ENCODE measurements around the gene PHYH. TPM values are rescaled to one million over a fixed set of nuclear protein-coding genes. Genes with fewer than 3 reads are reported as not detected.
"Not testable (repeated sequence)": the region's sequence is repeated elsewhere in the genome, so short reads cannot be mapped to it uniquely, and the experiment has no call there.

Gene PHYH
- total RNA-seq, result 11.6 and 14.4 TPM in 2 replicates

DNA sequence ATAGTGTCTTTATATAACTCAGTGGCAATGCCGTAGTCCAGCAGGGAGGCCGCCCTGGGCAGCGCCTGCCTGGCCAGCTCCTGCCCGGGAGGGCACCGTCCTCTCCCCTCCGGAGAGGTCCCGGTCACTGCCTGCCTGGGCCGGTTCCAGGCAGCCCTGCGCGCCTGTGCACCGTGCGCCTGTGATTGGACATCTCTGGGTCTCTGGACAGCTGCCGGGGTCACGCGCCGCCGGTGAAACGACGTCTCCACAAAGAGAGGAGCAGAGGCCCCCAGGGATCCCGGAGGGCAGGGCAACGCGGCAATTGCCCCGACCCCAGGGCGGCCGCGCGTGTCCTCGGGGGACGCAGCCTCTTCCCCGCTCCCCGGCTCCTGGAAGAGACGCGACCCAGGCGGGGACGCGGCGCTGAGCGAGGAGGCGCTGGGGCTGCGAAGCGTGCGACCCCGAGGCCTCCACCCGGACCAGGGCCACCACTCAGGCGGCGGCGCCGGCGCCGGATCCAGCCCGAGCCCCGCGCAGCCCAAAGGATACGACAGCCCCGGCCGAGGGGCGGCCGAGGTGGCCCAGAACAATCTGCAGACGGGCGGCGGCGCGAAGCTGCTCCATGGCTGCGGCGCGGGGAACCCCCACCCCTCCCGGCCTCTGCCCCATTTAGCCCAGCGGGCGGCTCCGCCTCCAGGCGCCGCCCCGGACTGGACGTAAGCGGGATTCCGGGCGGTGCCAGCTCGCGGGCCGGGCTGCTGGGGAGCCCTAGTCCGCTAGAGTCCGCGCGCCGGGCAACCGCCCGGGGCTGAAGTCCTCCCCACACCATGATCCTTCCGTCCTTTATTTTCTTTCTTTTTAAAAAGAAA, at the start of gene PHYH:
PHYH (minus strand) TSS at position 628 of the 851 bp plus-strand sequence; CDS start at position 606, 22 bp downstream.
- intact Hi-C loops (cut with micrococcal nuclease), result loop anchor here (1.0 to 5.0 kb wide), 2 partner anchors 48 to 288 kb away; partner anchors contain the start of gene PRPF18

DNA sequence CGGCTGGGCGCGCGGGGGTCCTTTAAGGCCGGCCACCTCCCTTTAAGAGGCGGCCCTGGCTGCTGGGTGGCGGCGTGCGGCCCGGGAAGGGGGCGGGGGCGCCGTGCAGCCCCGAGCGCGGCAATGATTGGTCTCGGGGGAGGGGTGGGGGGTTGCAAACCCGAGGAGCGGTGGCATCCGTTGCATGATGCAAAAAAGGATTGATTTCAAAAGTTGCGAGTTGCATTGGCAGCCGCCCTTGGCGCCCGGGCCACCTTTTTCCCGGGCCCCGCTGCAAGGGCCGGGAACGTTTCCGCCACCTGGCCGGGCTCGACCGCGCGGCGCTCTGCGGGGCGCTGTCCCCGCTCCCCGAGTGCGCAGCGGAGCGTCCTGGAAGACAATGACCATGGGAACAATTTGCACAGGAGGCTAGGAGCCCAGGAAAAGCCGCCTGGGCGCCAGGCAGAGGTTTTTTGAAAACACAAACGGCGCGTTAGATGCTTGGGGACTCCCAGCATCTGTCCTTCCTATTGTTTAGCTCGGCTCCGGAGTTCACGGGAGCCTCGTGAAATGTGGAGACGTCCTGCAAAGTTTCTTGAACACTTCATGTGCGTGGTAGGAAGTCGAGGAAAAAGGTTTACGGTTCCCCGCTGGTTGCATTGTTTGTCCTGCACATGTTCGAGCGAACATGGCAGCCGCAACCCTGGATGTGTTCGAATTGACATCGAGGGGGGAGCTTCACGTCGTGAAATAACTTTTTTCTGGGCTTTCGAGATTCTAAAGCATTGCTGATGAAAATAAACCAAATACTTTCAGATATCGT, 48.6 kb upstream of the PHYH start, which contains the start of gene SEPHS1:
SEPHS1 (minus strand) TSS at position 78 of the 802 bp plus-strand sequence. CDS start 3,343 bp downstream, outside the sequence.
- intact Hi-C loops (cut with micrococcal nuclease), result loop anchor here (1.0 to 5.0 kb wide), 3 partner anchors 187 to 1216 kb away; partner anchors contain the start of genes MCM10 and OPTN

DNA sequence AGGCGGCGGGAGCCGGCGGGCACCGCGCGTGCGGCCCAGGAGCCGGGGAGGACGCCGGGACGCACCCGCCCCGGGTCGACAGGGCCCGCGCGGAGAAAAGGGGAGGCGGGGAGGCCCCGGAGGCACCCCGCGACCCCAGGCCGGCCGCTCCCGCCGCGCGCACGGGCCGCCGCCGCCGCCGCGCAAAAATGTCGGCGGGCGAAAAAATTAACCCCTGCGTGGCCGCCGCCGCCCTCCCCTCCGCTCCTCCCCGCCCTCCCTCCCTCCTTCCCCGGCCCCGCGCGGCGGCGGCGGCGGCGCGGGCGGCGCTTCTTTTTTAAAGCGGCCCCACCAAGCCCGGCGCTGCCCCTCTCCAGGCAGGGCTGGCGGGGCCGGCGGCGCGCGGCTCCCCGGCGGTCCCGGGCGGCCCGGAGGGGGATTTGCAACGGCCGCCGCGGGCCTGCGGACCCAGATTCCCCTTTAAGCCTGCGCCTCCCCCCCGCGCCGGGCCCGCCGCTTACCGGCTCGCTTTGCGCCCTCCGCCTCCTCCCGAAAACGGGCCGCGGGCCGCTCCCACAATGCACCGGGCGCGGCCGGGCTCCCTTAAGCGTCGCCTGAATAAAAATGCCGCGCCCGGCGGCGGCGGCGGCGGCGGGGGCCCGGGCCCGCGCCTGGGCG, 47.8 kb upstream of the PHYH start:
- intact Hi-C loops (cut with micrococcal nuclease), result loop anchor here (1.0 to 5.0 kb wide), 4 partner anchors 47 to 1215 kb away; partner anchors contain the start of genes MCM10, OPTN and PHYH

DNA sequence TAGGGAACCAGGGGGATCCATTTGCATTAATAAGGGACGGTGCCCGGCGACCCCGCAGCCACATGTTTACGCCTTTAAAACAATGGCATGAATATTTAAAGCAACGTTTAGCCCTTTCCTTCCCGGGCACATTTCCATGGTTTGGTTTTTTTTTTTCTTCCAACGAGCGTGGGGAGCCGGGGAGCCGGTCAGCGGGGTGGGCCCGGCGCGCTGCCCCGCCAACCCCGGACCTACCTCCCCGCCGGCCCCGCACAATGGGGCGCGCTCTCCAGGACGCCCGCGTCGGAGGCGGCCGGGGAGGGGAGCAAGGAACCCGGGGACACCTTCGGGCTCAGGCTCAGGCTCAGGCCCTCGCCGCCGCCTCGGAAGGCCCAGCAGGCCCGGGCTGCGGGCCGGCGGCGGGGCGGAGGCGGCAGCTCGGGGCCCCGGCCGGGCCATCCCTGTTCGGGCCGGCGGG, 47.2 kb upstream of the PHYH start:
- intact Hi-C loops (cut with micrococcal nuclease), result loop anchor here (1.0 to 5.0 kb wide), 3 partner anchors 47 to 1215 kb away; partner anchors contain the start of genes OPTN and PHYH

DNA sequence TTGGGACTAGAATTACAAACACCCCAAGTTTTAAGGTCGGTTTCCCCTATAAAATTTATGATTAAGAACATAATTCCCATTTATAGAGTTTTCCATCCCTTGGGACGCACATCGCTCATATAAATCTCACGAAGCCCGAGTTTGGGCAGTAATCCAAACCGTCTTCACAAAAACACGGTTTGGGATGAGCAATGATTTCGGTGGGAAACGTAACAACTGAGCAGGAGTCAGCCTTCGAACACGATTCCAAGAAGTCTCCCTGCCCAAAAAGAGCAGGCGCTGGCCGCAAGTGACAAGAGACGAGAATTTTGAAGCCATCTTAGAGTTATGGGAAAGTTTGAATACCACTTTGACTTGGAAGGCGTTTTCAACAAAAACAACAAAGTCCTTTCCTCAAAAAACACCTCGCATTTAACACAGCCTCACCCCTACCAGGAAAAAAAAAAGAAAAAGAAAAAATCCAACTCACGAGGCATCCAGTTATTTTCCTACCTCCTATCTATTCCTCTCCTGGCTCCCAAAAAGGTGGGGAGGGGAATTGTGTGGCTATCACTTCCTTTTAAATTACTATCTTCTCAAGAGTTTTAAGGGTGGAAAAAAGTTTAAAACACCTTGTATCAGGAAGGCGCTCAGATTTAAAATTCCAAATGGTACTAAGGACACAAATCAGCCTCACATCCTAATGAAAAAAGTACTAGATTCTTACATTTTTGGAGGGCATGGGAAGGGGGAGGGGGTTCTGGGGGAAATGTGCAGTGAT, 46.6 kb upstream of the PHYH start:
- intact Hi-C loops (cut with micrococcal nuclease), result loop anchor here (1.0 to 5.0 kb wide), 3 partner anchors 46 to 1214 kb away; partner anchors contain the start of genes OPTN and PHYH

DNA sequence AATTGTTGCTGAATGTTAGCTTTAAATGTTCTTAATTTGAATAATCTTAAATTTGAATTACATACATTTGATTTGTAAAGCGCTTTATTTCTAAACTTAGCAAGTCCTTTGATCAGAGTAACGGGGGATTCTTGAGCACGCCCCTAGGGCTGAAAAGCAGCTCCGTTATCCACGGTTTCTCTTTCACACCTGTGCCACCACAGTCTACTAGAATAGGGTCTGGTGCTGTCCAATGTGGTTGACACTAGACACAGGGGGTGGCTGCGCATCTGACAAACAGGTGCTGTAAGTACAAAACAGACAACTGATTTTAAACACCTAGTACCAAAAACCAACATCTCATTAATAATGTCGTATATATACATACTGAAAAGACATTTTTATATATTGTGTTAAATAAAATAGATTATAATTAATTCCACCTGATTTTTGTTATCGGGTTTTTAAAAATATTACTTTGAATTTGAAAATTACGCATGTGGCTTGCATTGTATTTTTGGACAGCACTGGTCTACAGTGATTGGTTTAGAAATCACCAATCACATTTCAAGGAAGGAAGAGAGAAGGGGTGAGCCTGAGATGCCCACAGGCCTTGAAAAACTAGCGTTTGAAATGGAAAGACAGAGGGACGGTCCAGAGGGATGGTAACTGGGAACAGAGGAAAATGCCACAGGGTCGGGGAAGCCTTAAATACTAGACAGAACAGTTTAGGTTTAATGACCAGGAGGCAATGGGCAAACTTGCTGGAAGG, 40.9 kb upstream of the PHYH start:
- intact Hi-C loops (cut with micrococcal nuclease), result no loop called here

DNA sequence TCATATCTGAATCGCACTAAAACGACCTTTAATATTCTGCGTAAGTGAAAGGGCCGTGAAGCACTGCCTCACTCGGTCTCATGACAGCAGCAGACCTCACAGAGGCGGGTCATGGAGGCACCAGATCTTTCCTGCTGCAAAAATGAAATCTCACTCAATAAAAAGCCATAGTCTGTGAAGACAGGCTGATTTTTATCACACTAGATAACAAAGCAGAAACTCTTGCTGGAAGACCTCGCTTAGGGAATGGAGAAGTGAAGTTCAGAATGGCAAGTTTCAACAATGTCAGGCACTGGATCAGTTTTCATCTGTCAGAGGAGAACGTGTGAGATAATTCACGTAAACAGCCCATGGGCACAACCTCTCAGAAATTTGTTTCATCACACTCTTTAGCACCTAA, 40.2 kb upstream of the PHYH start:
- intact Hi-C loops (cut with micrococcal nuclease), result no loop called here

DNA sequence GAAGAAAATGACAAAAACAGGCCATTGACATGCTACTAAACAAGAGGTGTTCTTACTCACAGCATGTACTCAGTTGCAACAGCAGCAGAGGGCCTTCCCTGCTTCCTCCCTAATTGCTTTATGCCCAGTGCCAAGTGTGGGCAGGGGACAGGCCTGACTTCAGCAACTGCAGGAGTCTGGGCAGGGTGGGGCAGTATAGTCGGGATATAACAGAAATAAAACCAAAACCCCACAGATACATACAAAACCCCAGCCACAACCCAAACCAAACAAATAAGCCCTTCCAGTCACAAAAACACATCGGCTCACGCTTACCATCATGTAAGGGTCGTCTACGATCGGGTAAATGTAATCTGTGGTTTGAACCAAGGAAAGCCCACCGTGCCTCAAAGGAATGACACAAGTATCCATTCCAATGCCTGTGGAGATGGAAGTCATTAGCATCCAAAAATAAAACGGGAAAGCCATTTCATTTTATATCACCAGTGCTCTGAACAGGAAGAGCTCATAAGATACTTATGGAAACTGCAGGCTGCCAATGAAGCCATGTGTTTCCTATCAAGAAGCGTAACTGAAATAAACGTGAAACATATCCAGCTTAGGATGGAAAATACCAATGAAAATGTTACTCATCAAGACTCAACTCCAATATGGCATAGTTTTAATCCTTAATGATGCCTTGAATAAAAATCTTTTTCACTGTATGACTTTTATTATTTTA, 38.7 kb upstream of the PHYH start:
- intact Hi-C loops (cut with micrococcal nuclease), result no loop called here

DNA sequence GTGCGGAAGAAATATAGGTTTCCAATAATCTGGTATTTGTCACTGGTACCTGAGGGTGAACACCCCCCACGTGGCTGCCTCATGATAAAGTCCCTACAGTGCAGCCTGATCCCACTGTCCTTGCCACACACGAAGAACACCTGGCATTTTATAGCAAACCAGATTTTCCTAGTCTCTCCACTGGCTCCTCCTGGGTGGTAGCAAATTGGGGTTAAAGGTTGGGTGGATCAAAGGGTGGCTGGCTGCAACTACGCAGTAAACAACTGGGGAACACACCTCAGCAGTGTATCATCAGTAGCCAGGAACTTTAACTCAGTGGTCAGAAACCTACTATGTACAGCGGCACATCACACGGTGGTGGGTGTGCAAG, 37.9 kb upstream of the PHYH start:
- intact Hi-C loops (cut with micrococcal nuclease), result no loop called here

DNA sequence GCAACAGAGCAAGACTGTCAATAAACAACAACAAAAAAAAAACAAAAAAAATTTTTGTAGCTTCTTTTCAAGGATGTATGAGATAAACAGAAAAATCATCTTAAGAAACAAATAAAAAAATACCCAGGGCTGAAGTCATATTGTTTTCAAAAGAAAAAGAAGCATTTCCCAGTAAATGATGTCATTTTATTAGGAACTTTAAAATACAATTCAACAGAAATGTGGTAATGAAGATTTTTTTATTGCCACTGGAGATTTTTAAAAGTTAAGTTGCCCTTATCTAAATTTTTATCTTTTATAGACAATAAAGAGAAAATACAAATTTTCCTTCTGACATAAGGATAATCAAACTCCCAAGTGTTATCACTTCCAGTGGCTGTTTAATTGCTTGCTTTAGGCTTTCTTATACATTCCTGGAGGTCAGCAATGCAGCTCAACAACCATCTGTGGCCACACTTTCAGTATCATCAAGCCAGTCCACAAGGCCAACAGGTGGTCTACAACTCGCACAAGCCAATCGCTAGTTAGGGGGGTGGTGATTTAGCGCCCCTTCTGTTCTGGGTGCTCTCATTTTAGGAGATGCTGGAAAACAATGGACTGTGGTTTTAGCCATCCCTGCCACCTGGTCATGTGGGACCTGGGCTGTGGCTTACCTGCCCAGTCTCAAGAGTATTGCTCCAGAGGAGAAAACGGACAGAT, 37.4 kb upstream of the PHYH start:
- intact Hi-C loops (cut with micrococcal nuclease), result no loop called here

DNA sequence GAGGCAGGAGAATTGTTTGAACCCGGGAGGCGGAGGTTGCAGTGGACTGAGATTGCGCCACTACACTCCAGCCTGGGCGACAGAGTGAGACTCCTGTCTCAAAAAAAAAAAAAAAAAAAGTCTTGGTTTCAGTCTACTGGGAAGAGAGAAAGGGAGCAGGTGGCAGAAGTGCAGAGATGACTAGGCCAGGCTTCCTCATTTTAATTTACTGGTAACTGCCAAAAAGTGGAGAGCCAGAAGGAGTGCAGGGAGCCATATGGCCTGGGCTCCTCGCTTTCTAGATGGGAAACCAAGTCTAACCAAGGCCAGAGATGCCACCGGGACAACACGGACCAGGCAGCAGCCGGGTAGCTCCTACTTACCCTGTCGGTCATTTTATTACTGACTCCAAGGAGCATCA, 36.0 kb upstream of the PHYH start:
- intact Hi-C loops (cut with micrococcal nuclease), result no loop called here

DNA sequence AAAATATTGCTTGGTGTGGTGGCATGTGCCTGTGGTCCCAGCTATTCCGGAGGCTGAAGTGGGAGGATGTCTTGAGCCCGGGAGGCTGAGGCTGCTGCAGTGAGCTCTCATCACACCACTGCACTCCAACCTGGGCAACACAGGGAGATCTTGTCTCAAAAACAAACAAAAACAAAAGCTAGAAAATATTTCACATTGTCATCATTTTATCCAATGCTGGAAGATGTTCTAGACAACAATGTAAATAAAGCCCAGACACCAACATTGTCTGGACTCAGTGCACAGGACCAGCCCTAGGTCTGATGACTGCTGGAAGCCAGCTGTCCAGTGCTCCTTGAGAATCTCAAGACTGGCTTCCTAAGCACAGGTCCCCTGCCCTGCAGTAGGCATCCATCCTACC, 34.7 kb upstream of the PHYH start:
- intact Hi-C loops (cut with micrococcal nuclease), result no loop called here

DNA sequence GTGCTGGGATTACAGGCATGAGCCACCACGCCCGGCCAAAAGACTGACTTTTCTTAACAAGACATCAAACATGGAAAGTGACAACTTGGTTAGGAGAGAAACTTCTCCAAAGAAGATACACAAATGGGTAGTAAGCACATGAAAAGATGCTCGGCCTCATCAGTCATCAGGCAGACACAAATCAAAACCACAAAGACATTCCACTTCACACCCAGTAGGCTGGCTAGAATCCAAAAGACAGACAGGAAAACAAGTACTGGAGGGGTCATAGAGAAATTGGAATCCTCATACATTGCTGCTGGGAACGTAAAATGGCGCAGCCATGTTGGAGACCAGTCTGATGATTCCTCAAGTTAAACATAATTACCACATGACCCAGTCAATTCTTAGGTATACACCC, 31.8 kb upstream of the PHYH start:
- intact Hi-C loops (cut with micrococcal nuclease), result no loop called here

DNA sequence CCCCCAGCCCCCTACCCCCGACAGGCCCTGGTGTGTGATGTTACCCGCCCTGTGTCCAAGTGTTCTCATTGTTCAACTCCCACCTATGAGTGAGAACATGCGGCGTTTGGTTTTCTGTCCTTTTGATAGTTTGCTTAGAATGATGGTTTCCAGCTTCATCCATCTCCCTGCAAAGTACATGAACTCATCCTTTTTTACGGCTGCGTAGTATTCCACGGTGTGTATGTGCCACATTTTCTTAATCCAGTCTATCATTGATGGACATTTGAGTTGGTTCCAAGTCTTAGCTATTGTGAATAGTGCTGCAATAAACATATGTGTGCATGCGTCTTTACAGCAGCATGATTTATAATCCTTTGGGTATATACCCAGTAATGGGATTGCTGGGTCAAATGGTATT, 31.1 kb upstream of the PHYH start:
- intact Hi-C loops (cut with micrococcal nuclease), result not testable (repeated sequence)

DNA sequence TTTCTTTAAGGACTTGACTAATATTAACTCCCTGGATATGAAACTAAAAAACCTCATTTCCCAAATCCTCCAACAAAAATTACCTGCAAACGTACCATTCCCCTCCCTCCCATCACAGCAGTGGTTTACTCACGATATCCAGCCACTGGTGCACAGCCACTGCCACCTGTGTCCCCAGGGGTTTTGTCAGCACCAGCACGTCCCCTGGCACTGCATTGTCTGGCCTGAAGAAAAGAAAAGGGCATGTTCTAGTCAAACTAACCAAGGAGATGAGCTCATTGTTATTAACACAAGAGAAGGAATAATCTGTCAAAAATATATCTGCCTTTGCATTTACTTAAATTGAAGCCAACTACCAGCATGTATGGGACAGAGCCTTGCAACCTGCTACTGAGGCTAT, 29.7 kb upstream of the PHYH start:
- intact Hi-C loops (cut with micrococcal nuclease), result no loop called here

DNA sequence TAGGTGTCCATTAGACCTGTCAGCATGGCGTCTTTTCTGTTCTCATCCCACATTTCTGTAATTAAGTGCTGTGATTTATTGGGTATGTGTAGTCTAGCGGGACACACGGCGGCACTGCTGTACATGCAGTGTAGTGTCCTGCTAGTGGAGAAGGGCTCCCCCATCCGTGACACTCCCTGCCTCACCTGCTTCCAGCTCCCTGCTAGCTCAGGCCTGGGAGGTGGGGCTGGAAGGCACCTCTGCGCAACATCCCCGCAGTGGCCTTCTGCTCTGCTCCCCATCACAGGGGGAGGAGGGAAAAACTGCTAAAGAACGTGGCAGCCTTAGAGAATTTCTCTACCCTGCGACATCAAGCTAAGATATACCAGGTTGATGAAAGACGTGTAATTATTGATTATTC, 28.7 kb upstream of the PHYH start:
- intact Hi-C loops (cut with micrococcal nuclease), result no loop called here

DNA sequence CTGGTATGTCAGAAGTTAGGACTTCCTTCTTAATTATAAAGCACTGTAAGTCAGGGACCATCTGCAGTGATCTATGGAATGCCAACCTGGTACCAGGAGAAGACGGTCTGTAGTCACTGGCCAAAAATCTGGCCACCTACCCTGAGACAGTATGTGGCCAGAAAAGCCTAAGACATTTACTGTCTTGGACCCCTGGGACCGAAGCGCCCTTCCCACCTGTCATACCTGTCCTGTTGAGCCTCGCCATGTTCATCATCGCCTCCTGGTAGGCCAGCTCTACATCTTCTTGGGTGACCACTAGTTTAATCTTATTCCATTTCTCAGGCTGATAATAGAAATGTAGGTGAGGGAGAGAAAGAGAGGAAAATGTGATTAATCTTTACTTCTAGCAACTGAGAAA, 28.3 kb upstream of the PHYH start:
- intact Hi-C loops (cut with micrococcal nuclease), result no loop called here

DNA sequence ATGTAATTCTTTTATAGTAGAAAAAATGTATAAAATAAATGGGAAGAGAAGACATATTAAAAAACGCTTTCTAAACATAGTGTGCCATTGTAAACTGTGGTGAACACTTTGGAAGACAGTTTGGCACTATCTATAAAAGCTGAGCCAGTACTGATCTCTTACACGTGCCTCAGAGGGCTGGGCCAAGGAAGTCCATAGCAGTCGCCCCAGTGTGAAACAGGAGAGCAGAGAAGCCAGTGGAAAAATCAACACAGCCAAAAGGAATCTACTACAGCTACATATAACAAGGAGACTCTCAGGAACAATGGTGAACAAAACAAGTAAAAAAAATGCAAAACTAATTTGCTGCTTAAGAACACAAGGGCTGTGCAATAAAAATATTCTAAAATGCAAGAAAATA, 27.7 kb upstream of the PHYH start:
- intact Hi-C loops (cut with micrococcal nuclease), result no loop called here

Data from T-helper 2 cell treated with Interferon-gamma antibody and Interleukin-4, amounts not matched to agents 100 ng/mL and 5 ng/mL, for 36 hours (primary cell).